Measurements from ENCODE around the gene SPC24.
"Not testable (repeated sequence)": the region's sequence is repeated elsewhere in the genome, so short reads cannot be mapped to it uniquely, and the experiment has no call there.

GRCh38 chr19:11121963-11122362 lies 33.6 kb downstream of the SPC24 start:
- TF ChIP-seq EZH2 (IDR thresholded peaks at IDR 0.05); POLR2AphosphoS5 (IDR thresholded peaks at IDR 0.05; ENCODE audit: borderline replicate concordance, low read depth, low read length); FOXP2 (optimal IDR thresholded peaks at IDR 0.05; ENCODE audit: control extremely low read depth, extremely low read length, insufficient read depth): not testable (repeated sequence)

Measured in SK-N-MC (cell line).